ENCODE measurements around the gene CHI3L1. TPM values are rescaled to one million over a fixed set of nuclear protein-coding genes. Genes with fewer than 3 reads are reported as not detected.

CHI3L1 gene
- total RNA-seq, 3 donors from 2014 or later = not detected

- ATAC-seq = no peak
- Mint-ChIP-seq H3K4me1 (ENCODE audit: low read depth) (peaks cover 5% of the 10 kb centered on the region), H3K4me3 (no peak overlapping the region), H3K9me3 (no peaks in the 10 kb centered on the region), H3K27me3 (ENCODE audit: low read depth) (peaks cover 12% of the 10 kb centered on the region), H3K36me3 (ENCODE audit: insufficient read depth) (no peaks in the 10 kb centered on the region)
- no peak for DNase-seq
Measured at GRCh38 chr1:203136409-203137042, 50.0 kb downstream of the CHI3L1 start.

GRCh38 chr1:203135636-203136305, 50.7 kb downstream of the CHI3L1 start:
- Mint-ChIP-seq H3K27me3 (ENCODE audit: low read depth) (peaks cover 12% of the 10 kb centered on the region), H3K4me3 (no peak overlapping the region), H3K36me3 (ENCODE audit: insufficient read depth) (no peaks in the 10 kb centered on the region), H3K4me1 (ENCODE audit: low read depth) (peaks cover 5% of the 10 kb centered on the region), H3K9me3 (no peaks in the 10 kb centered on the region)
- no peak for ATAC-seq
- DNase-seq = no peak

- peaks cover 5% of the 10 kb centered on the region for H3K4me1 Mint-ChIP-seq (ENCODE audit: low read depth)
- ATAC-seq (no peak), DNase-seq (no peak)
- peaks cover 19% of the 10 kb centered on the region for H3K27me3 Mint-ChIP-seq (ENCODE audit: low read depth)
- no peaks in the 10 kb centered on the region for H3K36me3 Mint-ChIP-seq (ENCODE audit: insufficient read depth)
- no peak overlapping the region for H3K4me3 Mint-ChIP-seq
- no peaks in the 10 kb centered on the region for H3K9me3 Mint-ChIP-seq
Measured at GRCh38 chr1:203133970-203134725, 52.4 kb downstream of the CHI3L1 start.

GRCh38 chr1:203131548-203132200, 54.8 kb downstream of the CHI3L1 start:
- Mint-ChIP-seq H3K4me3 (no peak overlapping the region), H3K9me3 (no peaks in the 10 kb centered on the region), H3K36me3 (ENCODE audit: insufficient read depth) (no peaks in the 10 kb centered on the region), H3K4me1 (ENCODE audit: low read depth) (peaks cover 13% of the 10 kb centered on the region), H3K27me3 (ENCODE audit: low read depth) (peaks cover 37% of the 10 kb centered on the region)
- no peak for DNase-seq
- no peak for ATAC-seq

- no peaks in the 10 kb centered on the region for H3K9me3 Mint-ChIP-seq
- H3K27me3 Mint-ChIP-seq (ENCODE audit: low read depth) = peaks cover 41% of the 10 kb centered on the region
- DNase-seq = no peak
- H3K4me1 Mint-ChIP-seq (ENCODE audit: low read depth) = peaks cover 8% of the 10 kb centered on the region
- no peaks in the 10 kb centered on the region for H3K36me3 Mint-ChIP-seq (ENCODE audit: insufficient read depth)
- H3K4me3 Mint-ChIP-seq = no peak overlapping the region
- ATAC-seq = no peak
Measured at GRCh38 chr1:203130358-203130985, 56.0 kb downstream of the CHI3L1 start.

GRCh38 chr1:203129501-203130231, 56.8 kb downstream of the CHI3L1 start:
- peaks cover 8% of the 10 kb centered on the region for H3K4me1 Mint-ChIP-seq (ENCODE audit: low read depth)
- H3K36me3 Mint-ChIP-seq (ENCODE audit: insufficient read depth) = no peaks in the 10 kb centered on the region
- H3K9me3 Mint-ChIP-seq = no peaks in the 10 kb centered on the region
- DNase-seq (no peak), ATAC-seq (no peak)
- no peak overlapping the region for H3K4me3 Mint-ChIP-seq
- peaks cover 43% of the 10 kb centered on the region for H3K27me3 Mint-ChIP-seq (ENCODE audit: low read depth)

Other genes starting within 250 kb of the CHI3L1 start
- gene ADIPOR1, start 228.4 kb downstream of the CHI3L1 start, total RNA-seq = 10 to 100 TPM; 85.7 to 94.1 (median 90.7) TPM
- 10 to 100 TPM; 28.9 to 36.4 (median 32.5) TPM for gene CYB5R1, start 219.4 kb downstream of the CHI3L1 start, total RNA-seq
- gene TMEM183A, start 179.3 kb downstream of the CHI3L1 start, total RNA-seq = 10 to 100 TPM; 82.3 to 85.8 (median 85.6) TPM
- 1 to 10 TPM in 1 of 3 donors, under 1 TPM in 2; 0.37 to 1.2 (median 0.82) TPM for gene PPFIA4, start 160.2 kb downstream of the CHI3L1 start, total RNA-seq
- not detected for gene MYOG, start 100.7 kb downstream of the CHI3L1 start, total RNA-seq
- under 1 TPM in 1 of 3 donors, not detected in 2; 0.10 TPM for gene ADORA1, start 59.0 kb downstream of the CHI3L1 start, total RNA-seq
- not detected for gene MYBPH, start 10.9 kb downstream of the CHI3L1 start, total RNA-seq
- under 1 TPM in 2 of 3 donors, not detected in 1; 0.05 to 0.23 TPM for gene CHIT1, start 43.0 kb upstream of the CHI3L1 start, total RNA-seq
- 100 to 1,000 TPM in 1 of 3 donors, 10 to 100 TPM in 2; 73.0 to 101 (median 80.5) TPM for gene BTG2, start 118.8 kb upstream of the CHI3L1 start, total RNA-seq
- gene FMOD, start 164.4 kb upstream of the CHI3L1 start, total RNA-seq = 1 to 10 TPM in 1 of 3 donors, under 1 TPM in 2; 0.19 to 1.1 (median 0.26) TPM

All from activated T-cell treated with anti-CD3 and anti-CD28 coated beads, Interleukin-2, amount 50 U/mL, for 4 hours (primary cell).